HG02885 (cell line): ENCODE data around the gene USP14.

Source experiments
- ATAC-seq: cut with Tn5 transposase; IDR thresholded peaks from one replicate; pipeline ENCODE4 v1.9.1; 2021; ENCODE audit warnings: mild to moderate bottlenecking; ENCODE audit not compliant: unreplicated experiment, poor library complexity

USP14 gene

GRCh38 chr18:220708-221107 is 62.4 kb downstream of the USP14 start:
- ATAC-seq: no peak

- no peak for ATAC-seq
Measured at GRCh38 chr18:225745-226144, 67.4 kb downstream of the USP14 start.

GRCh38 chr18:227374-227773 is 69.0 kb downstream of the USP14 start:
- no peak for ATAC-seq

- ATAC-seq: no peak
Measured at GRCh38 chr18:227902-228301, 69.5 kb downstream of the USP14 start.

- no peak for ATAC-seq
Measured at GRCh38 chr18:228586-228985, 70.2 kb downstream of the USP14 start.

- no peak for ATAC-seq
Measured at GRCh38 chr18:231563-231962, 73.2 kb downstream of the USP14 start.

GRCh38 chr18:240175-240574 is 81.8 kb downstream of the USP14 start:
- ATAC-seq: no peak

GRCh38 chr18:245282-245847 is 87.0 kb downstream of the USP14 start:
- no peak for ATAC-seq

- ATAC-seq: no peak
Measured at GRCh38 chr18:248053-248452, 89.7 kb downstream of the USP14 start.

GRCh38 chr18:250685-251084 is 92.3 kb downstream of the USP14 start:
- ATAC-seq: no peak

- ATAC-seq: no peak
Measured at GRCh38 chr18:251572-251971, 93.2 kb downstream of the USP14 start.

- ATAC-seq: no peak
Measured at GRCh38 chr18:253121-253520, 94.8 kb downstream of the USP14 start.

- ATAC-seq: no peak
Measured at GRCh38 chr18:255171-255570, 96.8 kb downstream of the USP14 start.

GRCh38 chr18:260547-260946 is 102.2 kb downstream of the USP14 start:
- ATAC-seq: no peak

GRCh38 chr18:261398-262073 is 103.2 kb downstream of the USP14 start:
- ATAC-seq: no peak
